ENCODE measurements around the gene CLP1. TPM values are rescaled to one million over a fixed set of nuclear protein-coding genes. Genes with fewer than 3 reads are reported as not detected.

CLP1 gene
- polyA plus RNA-seq, 1 donor, result 15.6 TPM

Other genes with a start within 250 kb of the CLP1 start
- 27.2 TPM for gene SLC43A3, start 230.6 kb upstream of the CLP1 start, polyA plus RNA-seq (ENCODE audit: insufficient read length)
- gene RTN4RL2, start 197.2 kb upstream of the CLP1 start, polyA plus RNA-seq (ENCODE audit: insufficient read length), result 2.5 TPM
- 7.2 TPM for gene SLC43A1, start 142.1 kb upstream of the CLP1 start, polyA plus RNA-seq (ENCODE audit: insufficient read length)
- gene TIMM10, start 127.0 kb upstream of the CLP1 start, polyA plus RNA-seq (ENCODE audit: insufficient read length), result 32.4 TPM
- 0.47 TPM for gene SMTNL1, start 120.2 kb upstream of the CLP1 start, polyA plus RNA-seq (ENCODE audit: insufficient read length)
- 31.2 TPM for gene UBE2L6, start 90.1 kb upstream of the CLP1 start, polyA plus RNA-seq (ENCODE audit: insufficient read length)
- gene SERPING1, start 60.1 kb upstream of the CLP1 start, polyA plus RNA-seq (ENCODE audit: insufficient read length), result 137 TPM
- 5.1 TPM for gene YPEL4, start 7.8 kb upstream of the CLP1 start, polyA plus RNA-seq (ENCODE audit: insufficient read length)
- 48.5 TPM for gene ZDHHC5, start 10.4 kb downstream of the CLP1 start, polyA plus RNA-seq (ENCODE audit: insufficient read length)
- 18.2 TPM for gene MED19, start 54.5 kb downstream of the CLP1 start, polyA plus RNA-seq (ENCODE audit: insufficient read length)
- gene TMX2, start 54.8 kb downstream of the CLP1 start, polyA plus RNA-seq (ENCODE audit: insufficient read length), result 123 TPM
- gene SELENOH, start 83.7 kb downstream of the CLP1 start, polyA plus RNA-seq (ENCODE audit: insufficient read length), result 97.0 TPM
- gene BTBD18, start 94.1 kb downstream of the CLP1 start, polyA plus RNA-seq (ENCODE audit: insufficient read length), result 0.70 TPM
- 239 TPM for gene CTNND1, start 104.0 kb downstream of the CLP1 start, polyA plus RNA-seq (ENCODE audit: insufficient read length)

All from left kidney (tissue), 1 donor.